ENCODE measurements around the gene ID2. TPM values are rescaled to one million over a fixed set of nuclear protein-coding genes. Genes with fewer than 3 reads are reported as not detected.

Gene ID2
- total and polyA plus RNA-seq, 2 of the 13 experiments (the other 11 are each of a cell fraction or from before 2014, with no cell fraction given) = 214 to 719 TPM

- TF ChIP-seq LCORL (IDR thresholded peaks at IDR 0.05) (no peak), LCORL (CRISPR knock-in tag; IDR thresholded peaks at IDR 0.05) (peak; percentile 90; the same call in 1 of the 2 replicates), ZNF251 (CRISPR knock-in tag; IDR thresholded peaks at IDR 0.05) (no peak), ZNF354B (CRISPR knock-in tag; IDR thresholded peaks at IDR 0.05) (no peak), RNF2 (conservative IDR thresholded peaks at IDR 0.05; ENCODE audit: low read depth) (no peak), ZNF292 (CRISPR knock-in tag; IDR thresholded peaks at IDR 0.05; ENCODE audit: borderline replicate concordance, low read depth) (no peak), ZNF672 (CRISPR knock-in tag; IDR thresholded peaks at IDR 0.05) (no peak), KDM2A (CRISPR knock-in tag; IDR thresholded peaks at IDR 0.05; ENCODE audit: borderline replicate concordance, low read depth) (no peak; the same call in 1 of the 2 replicates), RBAK (CRISPR knock-in tag; IDR thresholded peaks at IDR 0.05) (no peak), PHB2 (IDR thresholded peaks at IDR 0.05; ENCODE audit: partially characterized antibody) (no peak), ZNF614 (CRISPR knock-in tag; IDR thresholded peaks at IDR 0.05; ENCODE audit: borderline replicate concordance) (peak; percentile 87), ARHGAP35 (CRISPR knock-in tag; IDR thresholded peaks at IDR 0.05; ENCODE audit: borderline replicate concordance) (0 out of 2 replicates have a peak, but pooled peaks have one; percentile 22), ZNF691 (CRISPR knock-in tag; IDR thresholded peaks at IDR 0.05; ENCODE audit: borderline replicate concordance, low read depth) (peak; percentile 86; the same call in 1 of the 2 replicates), TOE1 (CRISPR knock-in tag; IDR thresholded peaks at IDR 0.05) (no peak), SRF (IDR thresholded peaks at IDR 0.05; ENCODE audit: low read depth, low read length) (no peak), ZBTB37 (CRISPR knock-in tag; IDR thresholded peaks at IDR 0.05) (no peak), FOXK1 (CRISPR knock-in tag; IDR thresholded peaks at IDR 0.05; ENCODE audit: borderline replicate concordance, low read depth) (0 out of 2 replicates have a peak, but pooled peaks have one; percentile 25), E2F2 (CRISPR knock-in tag; IDR thresholded peaks at IDR 0.05; ENCODE audit: borderline replicate concordance) (no peak), TGIF2 (CRISPR knock-in tag; IDR thresholded peaks at IDR 0.05) (no peak), ZNF605 (CRISPR knock-in tag; IDR thresholded peaks at IDR 0.05) (peak; percentile 96), MTF1 (CRISPR knock-in tag; IDR thresholded peaks at IDR 0.05) (no peak), ZNF484 (CRISPR knock-in tag; IDR thresholded peaks at IDR 0.05; ENCODE audit: borderline replicate concordance, low read depth) (no peak), HMG20A (CRISPR knock-in tag; IDR thresholded peaks at IDR 0.05; ENCODE audit: borderline replicate concordance) (peak; percentile 85; the same call in 1 of the 2 replicates), ZNF776 (CRISPR knock-in tag; IDR thresholded peaks at IDR 0.05) (no peak), POLR2AphosphoS2 (IDR thresholded peaks at IDR 0.05; ENCODE audit: low read depth, low read length) (no peak), ZNF639 (CRISPR knock-in tag; conservative IDR thresholded peaks at IDR 0.05) (no peak), KLF16 (CRISPR knock-in tag; IDR thresholded peaks at IDR 0.05) (peak in 1 of 2 experiments; percentile 68; a peak in 1 of 4 replicates), TRIM24 (CRISPR knock-in tag; IDR thresholded peaks at IDR 0.05) (no peak), MBNL3 (CRISPR knock-in tag; conservative IDR thresholded peaks at IDR 0.05) (no peak)
Observed at GRCh38 chr2:8633735-8634313, 48.0 kb upstream of the ID2 start (continued).

Measured in HepG2 (cell line).